ENCODE results near the gene SCLY. TPM values are rescaled to one million over a fixed set of nuclear protein-coding genes. Genes with fewer than 3 reads are reported as not detected.

Gene SCLY, protein sequence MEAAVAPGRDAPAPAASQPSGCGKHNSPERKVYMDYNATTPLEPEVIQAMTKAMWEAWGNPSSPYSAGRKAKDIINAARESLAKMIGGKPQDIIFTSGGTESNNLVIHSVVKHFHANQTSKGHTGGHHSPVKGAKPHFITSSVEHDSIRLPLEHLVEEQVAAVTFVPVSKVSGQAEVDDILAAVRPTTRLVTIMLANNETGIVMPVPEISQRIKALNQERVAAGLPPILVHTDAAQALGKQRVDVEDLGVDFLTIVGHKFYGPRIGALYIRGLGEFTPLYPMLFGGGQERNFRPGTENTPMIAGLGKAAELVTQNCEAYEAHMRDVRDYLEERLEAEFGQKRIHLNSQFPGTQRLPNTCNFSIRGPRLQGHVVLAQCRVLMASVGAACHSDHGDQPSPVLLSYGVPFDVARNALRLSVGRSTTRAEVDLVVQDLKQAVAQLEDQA
- total RNA-seq = 10 to 100 TPM; 35.9 to 37.9 TPM
- polyA plus RNA-seq = 10 to 100 TPM; 17.7 to 18.9 TPM

DNA sequence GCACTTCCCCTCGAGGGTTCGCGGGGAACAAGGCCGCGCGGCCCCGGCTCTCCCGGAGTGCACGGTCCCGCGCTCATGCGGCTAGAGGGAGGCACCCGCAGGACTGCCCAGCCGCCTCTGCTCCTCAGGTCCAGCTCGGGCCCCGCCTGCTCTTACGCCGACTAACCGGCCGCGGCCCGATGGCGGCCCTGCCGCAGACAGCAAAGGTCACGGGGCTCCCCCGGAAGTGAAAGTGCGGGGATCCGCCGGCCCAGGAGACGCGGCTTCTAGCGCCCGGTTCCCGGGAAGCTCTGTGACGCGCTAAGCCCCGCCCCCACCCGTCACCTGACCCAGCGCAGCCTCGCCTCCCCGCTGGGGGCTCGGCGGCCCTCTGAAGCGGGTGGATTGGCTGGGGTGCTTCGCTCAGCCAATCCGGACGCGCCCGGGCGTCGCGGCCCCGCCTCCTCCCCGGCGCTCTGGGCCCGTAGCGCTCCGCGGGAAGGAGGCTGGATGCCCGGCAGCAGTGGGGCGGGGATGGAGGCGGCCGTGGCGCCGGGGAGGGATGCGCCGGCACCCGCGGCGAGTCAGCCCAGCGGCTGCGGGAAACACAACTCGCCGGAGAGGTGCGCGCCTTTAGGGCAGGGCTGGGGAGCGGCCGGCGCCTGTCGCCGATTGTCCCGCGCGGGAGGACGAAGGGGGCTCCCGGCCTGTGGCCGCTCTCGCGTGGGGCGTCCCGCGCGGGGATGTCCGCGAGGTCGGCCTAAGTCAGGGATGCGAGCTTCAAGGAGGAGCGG lies at the start of gene SCLY:
Gene SCLY, plus strand, starts transcription at position 460 of the 773 bp plus-strand sequence. Its CDS starts 54 bp downstream, at position 514.
- ChIA-PET CTCF (ENCODE audit: partially characterized antibody) (interaction anchor here (1.6 kb wide), 1 partner anchor 137 kb away, joined by 4 read pairs; no protein-coding TSS in a partner anchor), POLR2A (ENCODE audit: partially characterized antibody) (interaction anchor here (0.5 to 1.6 kb wide), 10 partner anchors 8 to 368 kb away, joined by 3 to 10 read pairs (median 4); no protein-coding TSS in a partner anchor)
- Histone ChIP-seq H3K4me3 (ENCODE audit: low read length in 2 of 2) (peak within 1 kb of the TSS; percentile 76 to 95), H3K27ac (ENCODE audit: low read depth, low read length) (peak within 1 kb of the TSS; percentile 76), H3K9me3 (ENCODE audit: control insufficient read depth in 1 of 2, low read length in 2 of 2) (no peaks in the 10 kb centered on the region), H3K27me3 (ENCODE audit: insufficient read depth, low read length) (no peaks in the 10 kb centered on the region), H3K36me3 (ENCODE audit: insufficient read depth, low read length) (no peaks in the 10 kb centered on the region), H3K4me1 (ENCODE audit: insufficient read depth, low read length) (peaks cover 35% of the 10 kb centered on the region)
- peak; percentile 92 to 96 (median 95) for DNase-seq
- Mint-ChIP-seq H3K36me3 (peaks cover 9 to 17% of the 10 kb centered on the region in 2 donors), H3K27ac (peak within 1 kb of the TSS; percentile 87 to 97 (median 93)), H3K4me1 (peaks cover 22 to 59% (median 38%) of the 10 kb centered on the region in 4 donors), H3K27me3 (peaks cover 12 to 14% of the 10 kb centered on the region in 2 donors), H3K9me3 (peaks cover 0 to 7% (median 0%) of the 10 kb centered on the region in 8 donors), H3K4me3 (peak within 1 kb of the TSS; percentile 85 to 97 (median 93))
- intact Hi-C loops (cut with micrococcal nuclease) = loop anchor here (1.0 to 5.0 kb wide), 6 partner anchors 18 to 973 kb away; partner anchors contain the start of genes COPS8 and ILKAP

DNA sequence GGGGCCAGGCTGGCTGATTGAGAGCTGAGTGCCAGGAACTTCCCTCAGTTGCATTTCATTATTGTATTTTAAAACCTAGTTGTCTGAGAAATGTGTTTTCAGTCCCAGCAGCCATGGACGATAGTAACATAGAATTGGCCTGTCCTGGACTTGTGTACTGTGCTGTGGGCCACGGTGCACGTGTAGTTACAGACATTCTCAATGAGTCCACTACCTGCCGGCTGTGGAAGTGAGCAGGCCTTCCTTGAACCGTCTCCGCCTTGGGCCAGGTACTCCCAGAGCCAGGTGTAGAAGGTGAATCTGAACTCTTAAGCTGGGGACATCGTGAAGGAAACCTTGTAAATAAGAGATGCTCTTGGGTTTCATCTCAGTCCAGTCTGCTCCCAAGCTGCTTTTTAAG lies 47.0 kb upstream of the SCLY start:
- Mint-ChIP-seq H3K27me3 (no peaks in the 10 kb centered on the region), H3K9me3 (no peaks in the 10 kb centered on the region), H3K36me3 (peaks cover 33 to 40% of the 10 kb centered on the region in 2 donors), H3K4me1 (peaks cover 16 to 21% (median 20%) of the 10 kb centered on the region in 4 donors), H3K4me3 (no peak overlapping the region), H3K27ac (no peak overlapping the region)
- H3K9me3 ChIP-seq (ENCODE audit: control insufficient read depth in 1 of 2, low read length in 2 of 2) = no peaks in the 10 kb centered on the region
- no peak overlapping the region for H3K4me3 ChIP-seq (ENCODE audit: low read length in 2 of 2)
- no peak for DNase-seq
- H3K4me1 ChIP-seq (ENCODE audit: insufficient read depth, low read length) = peaks cover 8% of the 10 kb centered on the region
- peaks cover 11% of the 10 kb centered on the region for H3K36me3 ChIP-seq (ENCODE audit: insufficient read depth, low read length)
- intact Hi-C loops (cut with micrococcal nuclease) = no loop called here
- ChIA-PET POLR2A (ENCODE audit: partially characterized antibody) (no interaction called here), CTCF (ENCODE audit: partially characterized antibody) (no interaction called here)
- no peak overlapping the region for H3K27ac ChIP-seq (ENCODE audit: low read depth, low read length)
- no peaks in the 10 kb centered on the region for H3K27me3 ChIP-seq (ENCODE audit: insufficient read depth, low read length)

- H3K9me3 ChIP-seq (ENCODE audit: control insufficient read depth in 1 of 2, low read length in 2 of 2) = no peaks in the 10 kb centered on the region
- no peak overlapping the region for H3K4me3 Mint-ChIP-seq
- peaks cover 44 to 47% of the 10 kb centered on the region in 2 donors for H3K36me3 Mint-ChIP-seq
- H3K4me1 Mint-ChIP-seq = peaks cover 5 to 13% (median 6%) of the 10 kb centered on the region in 4 donors
- no peak overlapping the region for H3K4me3 ChIP-seq (ENCODE audit: low read length in 2 of 2)
- ChIA-PET POLR2A (ENCODE audit: partially characterized antibody) (no interaction called here), CTCF (ENCODE audit: partially characterized antibody) (interaction anchor here (1.2 kb wide), 1 partner anchor 26 kb away, joined by 4 read pairs; no protein-coding TSS in a partner anchor)
- no peaks in the 10 kb centered on the region for H3K27me3 Mint-ChIP-seq
- H3K4me1 ChIP-seq (ENCODE audit: insufficient read depth, low read length) = no peaks in the 10 kb centered on the region
- H3K36me3 ChIP-seq (ENCODE audit: insufficient read depth, low read length) = peaks cover 16% of the 10 kb centered on the region
- DNase-seq = no peak
- no peaks in the 10 kb centered on the region for H3K9me3 Mint-ChIP-seq
- intact Hi-C loops (cut with micrococcal nuclease) = no loop called here
- no peak overlapping the region for H3K27ac ChIP-seq (ENCODE audit: low read depth, low read length)
- no peaks in the 10 kb centered on the region for H3K27me3 ChIP-seq (ENCODE audit: insufficient read depth, low read length)
- H3K27ac Mint-ChIP-seq = no peak overlapping the region
These were observed 45.1 kb upstream of the SCLY start for GRCh38 chr2:238015705-238016104.

DNA sequence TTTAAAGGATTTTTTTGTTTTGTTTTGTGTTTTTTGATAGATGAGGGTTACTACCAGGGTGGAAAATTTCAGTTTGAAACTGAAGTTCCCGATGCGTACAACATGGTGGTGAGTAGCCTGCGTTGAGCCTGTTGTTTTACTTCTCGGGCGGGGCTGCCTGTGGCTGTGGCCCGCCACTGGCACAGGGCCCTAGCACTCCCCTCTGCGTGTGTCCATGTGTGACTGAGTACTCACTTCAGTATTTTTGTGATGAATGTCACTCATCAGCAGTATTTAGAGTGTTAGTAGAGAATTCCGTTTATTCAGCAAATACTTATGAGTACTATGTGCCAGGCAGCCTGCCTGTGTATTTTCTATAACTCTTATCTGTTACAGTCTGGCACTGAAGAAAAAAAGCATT lies 44.3 kb upstream of the SCLY start:
- Mint-ChIP-seq H3K4me1 (peaks cover 0 to 7% (median 2%) of the 10 kb centered on the region in 4 donors), H3K9me3 (no peaks in the 10 kb centered on the region), H3K4me3 (no peak overlapping the region), H3K27ac (peak overlapping the region in 1 of 7 donors; percentile 8), H3K27me3 (no peaks in the 10 kb centered on the region), H3K36me3 (peaks cover 41 to 47% of the 10 kb centered on the region in 2 donors)
- POLR2A ChIA-PET (ENCODE audit: partially characterized antibody) = no interaction called here
- Histone ChIP-seq H3K36me3 (ENCODE audit: insufficient read depth, low read length) (peaks cover 12% of the 10 kb centered on the region), H3K4me3 (ENCODE audit: low read length in 2 of 2) (no peak overlapping the region), H3K27me3 (ENCODE audit: insufficient read depth, low read length) (no peaks in the 10 kb centered on the region), H3K4me1 (ENCODE audit: insufficient read depth, low read length) (no peaks in the 10 kb centered on the region), H3K9me3 (ENCODE audit: control insufficient read depth in 1 of 2, low read length in 2 of 2) (no peaks in the 10 kb centered on the region), H3K27ac (ENCODE audit: low read depth, low read length) (no peak overlapping the region)
- intact Hi-C loops (cut with micrococcal nuclease) = no loop called here
- DNase-seq = no peak
- CTCF ChIA-PET (ENCODE audit: partially characterized antibody) = no interaction called here

GRCh38 chr2:238019962-238020361 lies 40.8 kb upstream of the SCLY start:
- no peaks in the 10 kb centered on the region for H3K27me3 Mint-ChIP-seq
- no peaks in the 10 kb centered on the region for H3K27me3 ChIP-seq (ENCODE audit: insufficient read depth, low read length)
- H3K36me3 ChIP-seq (ENCODE audit: insufficient read depth, low read length) = peaks cover 5% of the 10 kb centered on the region
- intact Hi-C loops (cut with micrococcal nuclease) = no loop called here
- H3K4me1 ChIP-seq (ENCODE audit: insufficient read depth, low read length) = no peaks in the 10 kb centered on the region
- H3K4me3 ChIP-seq (ENCODE audit: low read length in 2 of 2) = no peak overlapping the region
- no peaks in the 10 kb centered on the region for H3K9me3 ChIP-seq (ENCODE audit: control insufficient read depth in 1 of 2, low read length in 2 of 2)
- H3K27ac ChIP-seq (ENCODE audit: low read depth, low read length) = no peak overlapping the region
- no peak overlapping the region for H3K4me3 Mint-ChIP-seq
- H3K9me3 Mint-ChIP-seq = no peaks in the 10 kb centered on the region
- ChIA-PET POLR2A (ENCODE audit: partially characterized antibody) (no interaction called here), CTCF (ENCODE audit: partially characterized antibody) (no interaction called here)
- no peak for DNase-seq
- H3K4me1 Mint-ChIP-seq = peaks cover 0 to 7% (median 0%) of the 10 kb centered on the region in 4 donors
- H3K27ac Mint-ChIP-seq = peak overlapping the region in 1 of 7 donors; percentile 82
- H3K36me3 Mint-ChIP-seq = peaks cover 38 to 42% of the 10 kb centered on the region in 2 donors

GRCh38 chr2:238020816-238021215 lies 40.0 kb upstream of the SCLY start:
- peaks cover 46 to 51% of the 10 kb centered on the region in 2 donors for H3K36me3 Mint-ChIP-seq
- peaks cover 5% of the 10 kb centered on the region for H3K36me3 ChIP-seq (ENCODE audit: insufficient read depth, low read length)

GRCh38 chr2:238021327-238021726 lies 39.5 kb upstream of the SCLY start:
- POLR2A ChIA-PET (ENCODE audit: partially characterized antibody) = interaction anchor here (0.5 kb wide), 1 partner anchor 41 kb away, joined by 4 read pairs; no protein-coding TSS in a partner anchor
- Mint-ChIP-seq H3K36me3 (peaks cover 46 to 51% of the 10 kb centered on the region in 2 donors), H3K27ac (no peak overlapping the region), H3K27me3 (no peaks in the 10 kb centered on the region), H3K4me1 (peaks cover 0 to 7% (median 0%) of the 10 kb centered on the region in 4 donors), H3K9me3 (no peaks in the 10 kb centered on the region), H3K4me3 (no peak overlapping the region)
- CTCF ChIA-PET (ENCODE audit: partially characterized antibody) = no interaction called here
- Histone ChIP-seq H3K4me3 (ENCODE audit: low read length in 2 of 2) (no peak overlapping the region), H3K27ac (ENCODE audit: low read depth, low read length) (no peak overlapping the region), H3K4me1 (ENCODE audit: insufficient read depth, low read length) (no peaks in the 10 kb centered on the region), H3K9me3 (ENCODE audit: control insufficient read depth in 1 of 2, low read length in 2 of 2) (no peaks in the 10 kb centered on the region), H3K27me3 (ENCODE audit: insufficient read depth, low read length) (no peaks in the 10 kb centered on the region), H3K36me3 (ENCODE audit: insufficient read depth, low read length) (peaks cover 5% of the 10 kb centered on the region)
- intact Hi-C loops (cut with micrococcal nuclease) = no loop called here
- no peak for DNase-seq

More at GRCh38 chr2:238020816-238021215, 40.0 kb upstream of the SCLY start:
- H3K27ac ChIP-seq (ENCODE audit: low read depth, low read length) = no peak overlapping the region
- CTCF ChIA-PET (ENCODE audit: partially characterized antibody) = no interaction called here
- Mint-ChIP-seq H3K27ac (no peak overlapping the region), H3K27me3 (no peaks in the 10 kb centered on the region), H3K9me3 (no peaks in the 10 kb centered on the region), H3K4me1 (peaks cover 0 to 7% (median 0%) of the 10 kb centered on the region in 4 donors), H3K4me3 (no peak overlapping the region)
- no peak for DNase-seq
- H3K4me3 ChIP-seq (ENCODE audit: low read length in 2 of 2) = no peak overlapping the region
- no peaks in the 10 kb centered on the region for H3K9me3 ChIP-seq (ENCODE audit: control insufficient read depth in 1 of 2, low read length in 2 of 2)
- H3K27me3 ChIP-seq (ENCODE audit: insufficient read depth, low read length) = no peaks in the 10 kb centered on the region
- H3K4me1 ChIP-seq (ENCODE audit: insufficient read depth, low read length) = no peaks in the 10 kb centered on the region
- intact Hi-C loops (cut with micrococcal nuclease) = no loop called here
- POLR2A ChIA-PET (ENCODE audit: partially characterized antibody) = interaction anchor here (0.5 kb wide), 1 partner anchor 41 kb away, joined by 4 read pairs; no protein-coding TSS in a partner anchor
